ENCODE results near the gene ANO1.

Gene ANO1

GRCh38 chr11:70054004-70054403 lies 24.1 kb upstream of the ANO1 start:
- no peak for DNase-seq

DNA sequence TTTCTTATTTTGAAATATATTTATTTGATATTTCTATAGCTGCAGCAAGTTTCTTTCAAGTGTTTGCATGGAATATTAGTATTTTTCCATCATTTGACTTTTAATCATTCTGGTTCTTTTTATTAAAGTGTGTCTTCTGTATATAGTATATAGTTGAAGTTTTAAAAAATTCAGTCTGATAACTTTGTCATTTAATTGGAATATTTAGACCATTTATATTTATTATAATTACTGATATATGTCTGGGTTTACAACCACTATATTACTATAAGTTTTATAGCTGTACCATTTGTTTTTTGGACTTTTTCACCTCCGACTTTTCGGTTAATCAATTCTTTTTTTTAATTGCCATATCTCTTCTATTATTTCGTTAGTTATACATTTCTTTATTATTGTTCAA lies 22.7 kb upstream of the ANO1 start:
- DNase-seq: no peak

DNA sequence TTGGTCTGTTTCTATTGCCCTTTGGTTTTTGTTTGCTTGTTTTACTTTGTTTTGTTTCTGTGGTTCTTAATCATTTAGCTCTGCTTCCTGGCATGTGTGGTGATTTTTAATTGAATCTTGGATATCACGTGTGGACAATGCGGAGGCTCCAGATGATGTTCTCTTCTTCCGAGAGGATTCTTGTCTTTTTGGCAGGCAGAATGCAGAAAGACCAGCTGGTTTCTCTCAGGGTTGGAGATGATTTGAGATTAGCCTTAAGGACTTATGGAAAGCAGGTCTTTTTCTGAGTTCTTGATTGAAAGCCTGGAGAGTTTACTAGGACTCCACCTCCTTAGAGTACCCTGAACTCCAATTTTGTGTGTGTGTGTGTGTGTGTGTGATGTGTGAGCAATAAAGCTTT lies 21.0 kb upstream of the ANO1 start:
- DNase-seq: no peak

GRCh38 chr11:70059971-70060370 lies 18.1 kb upstream of the ANO1 start:
- DNase-seq: no peak

DNA sequence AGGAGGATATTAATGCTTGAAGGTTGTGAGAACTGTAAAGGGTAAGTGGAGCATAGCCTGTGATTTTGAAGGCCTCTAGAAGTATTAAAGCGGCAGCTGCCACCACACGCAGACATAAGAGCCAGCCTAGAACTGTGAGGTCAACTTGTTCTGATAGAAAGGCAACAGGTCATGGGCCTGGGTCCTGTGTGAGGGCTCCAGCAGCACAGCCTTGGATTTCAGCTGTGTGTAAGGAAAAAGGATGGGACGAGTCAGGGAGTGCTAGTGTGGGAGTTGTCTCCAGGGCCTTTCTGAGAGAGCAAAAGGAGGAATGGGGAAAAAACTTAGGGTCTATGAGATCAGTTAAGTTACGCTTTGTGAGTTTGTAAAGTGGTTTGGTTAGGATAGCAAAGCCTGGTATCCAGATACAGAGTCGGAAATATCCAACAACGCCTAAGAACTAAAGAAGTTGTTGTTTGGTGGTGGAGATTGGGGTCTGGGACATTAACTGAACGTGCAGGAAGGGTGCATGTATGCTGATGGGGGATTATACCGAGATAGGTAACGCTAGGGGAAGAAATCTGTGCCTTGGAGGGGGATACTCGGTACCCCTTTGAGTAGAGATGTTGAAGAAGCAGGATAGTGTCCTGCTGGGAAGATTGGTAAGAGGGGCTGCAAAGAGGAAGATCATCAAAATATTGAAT lies 17.4 kb upstream of the ANO1 start:
- DNase-seq: no peak

DNA sequence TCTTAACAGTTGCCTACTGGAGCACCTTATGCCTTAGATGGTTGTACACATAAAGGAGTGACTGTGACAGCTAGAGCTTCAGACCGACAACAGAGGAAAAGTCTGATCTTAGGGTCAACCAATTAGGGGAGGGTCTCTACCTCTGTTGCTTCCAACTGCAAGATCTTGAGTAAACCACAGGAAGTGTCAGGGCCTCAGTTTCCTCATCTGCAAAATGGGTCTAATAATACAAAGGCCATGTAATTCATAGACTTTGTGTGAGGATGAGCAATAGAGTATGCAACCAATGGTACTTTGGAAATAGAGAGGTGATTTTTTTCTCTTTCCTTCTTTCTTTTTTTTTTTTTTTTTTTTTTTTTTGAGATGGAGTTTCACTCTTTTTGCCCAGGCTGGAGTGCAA lies 16.4 kb upstream of the ANO1 start:
- DNase-seq: no peak

GRCh38 chr11:70063121-70063520 lies 15.0 kb upstream of the ANO1 start:
- DNase-seq: no peak

DNA sequence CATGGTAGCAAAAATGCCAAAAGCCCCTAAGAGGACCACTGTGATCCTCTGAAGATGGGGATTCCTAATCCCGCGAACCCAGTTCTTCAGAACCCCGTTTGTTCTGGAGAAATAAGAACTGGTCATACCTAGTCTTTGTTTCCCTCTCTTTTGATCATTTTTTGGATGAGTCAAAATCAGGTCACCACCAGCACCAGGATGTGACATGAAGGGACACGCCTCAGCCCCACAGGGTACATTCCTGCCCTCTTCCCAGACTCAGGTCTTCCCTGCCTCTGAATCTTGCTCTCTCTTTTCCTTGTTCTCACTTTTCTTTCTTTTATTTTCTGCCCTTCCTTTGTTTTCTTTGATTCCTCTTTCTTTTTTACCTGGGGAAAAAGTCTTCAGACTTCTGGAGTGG lies 14.6 kb upstream of the ANO1 start:
- no peak for DNase-seq

DNA sequence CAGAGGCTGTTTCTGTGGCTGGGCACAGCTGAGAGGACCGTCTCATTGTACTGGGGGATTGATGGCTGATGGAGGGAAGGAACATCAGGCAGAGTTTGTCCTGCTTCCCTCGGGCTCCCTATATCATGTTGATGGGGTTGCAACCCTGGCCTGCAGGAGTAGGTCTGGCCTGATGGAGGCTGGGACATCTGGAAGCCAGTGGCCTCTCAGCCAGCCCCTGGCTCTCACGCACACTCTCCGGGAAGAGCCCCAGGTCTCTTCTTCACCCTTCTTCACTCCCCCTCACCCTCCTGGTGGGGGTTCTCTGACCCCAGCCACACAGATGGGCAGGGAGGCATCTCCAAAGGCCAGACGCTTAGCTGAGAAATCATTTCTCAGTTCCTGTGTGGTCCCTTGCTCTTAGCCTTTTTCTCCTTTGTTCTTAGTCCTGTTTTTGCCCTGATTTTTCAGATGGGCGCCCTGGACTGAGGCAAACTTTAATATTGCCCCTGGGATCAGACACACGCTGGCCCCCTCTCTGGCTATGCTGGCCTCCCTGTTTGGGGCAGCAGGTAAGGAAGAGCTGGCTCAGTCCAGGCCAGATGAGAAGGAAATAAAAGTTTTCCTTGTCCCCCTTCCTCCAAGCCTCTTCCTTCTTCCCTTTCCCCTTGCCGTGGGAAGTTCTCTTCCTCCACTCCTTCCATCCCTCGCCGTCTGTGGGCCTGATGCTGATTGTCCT lies 13.9 kb upstream of the ANO1 start:
- DNase-seq: no peak

GRCh38 chr11:70064726-70065317 lies 13.3 kb upstream of the ANO1 start:
- no peak for DNase-seq

- no peak for DNase-seq
Observed at GRCh38 chr11:70065318-70066135, 12.6 kb upstream of the ANO1 start.

DNA sequence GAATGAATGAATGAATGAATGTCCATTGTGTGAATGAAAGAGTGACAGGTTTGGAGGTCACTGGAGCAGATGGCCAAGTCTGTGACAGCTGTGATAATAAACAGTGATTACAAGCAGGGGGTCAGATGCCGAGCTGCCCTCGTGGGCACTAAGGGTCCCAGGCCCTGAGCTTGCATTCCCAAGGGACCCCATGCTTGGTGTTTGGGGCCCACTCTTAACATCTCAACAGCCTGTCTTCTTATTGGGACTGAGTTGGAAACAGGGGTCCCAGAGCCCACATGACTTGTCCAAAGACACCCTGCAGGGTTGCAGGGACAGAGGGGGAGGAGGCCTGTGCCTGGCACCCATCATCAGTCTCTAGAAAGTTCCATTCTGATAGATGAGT lies 12.0 kb upstream of the ANO1 start:
- DNase-seq: no peak

GRCh38 chr11:70066628-70067027 lies 11.5 kb upstream of the ANO1 start:
- DNase-seq: no peak

- DNase-seq: no peak
Observed at GRCh38 chr11:70067036-70067435, 11.1 kb upstream of the ANO1 start.

GRCh38 chr11:70067591-70068341 lies 10.4 kb upstream of the ANO1 start:
- DNase-seq: no peak

- no peak for DNase-seq
Observed at GRCh38 chr11:70068345-70068744, 9.8 kb upstream of the ANO1 start.

GRCh38 chr11:70068950-70069349 lies 9.2 kb upstream of the ANO1 start:
- DNase-seq: no peak

DNA sequence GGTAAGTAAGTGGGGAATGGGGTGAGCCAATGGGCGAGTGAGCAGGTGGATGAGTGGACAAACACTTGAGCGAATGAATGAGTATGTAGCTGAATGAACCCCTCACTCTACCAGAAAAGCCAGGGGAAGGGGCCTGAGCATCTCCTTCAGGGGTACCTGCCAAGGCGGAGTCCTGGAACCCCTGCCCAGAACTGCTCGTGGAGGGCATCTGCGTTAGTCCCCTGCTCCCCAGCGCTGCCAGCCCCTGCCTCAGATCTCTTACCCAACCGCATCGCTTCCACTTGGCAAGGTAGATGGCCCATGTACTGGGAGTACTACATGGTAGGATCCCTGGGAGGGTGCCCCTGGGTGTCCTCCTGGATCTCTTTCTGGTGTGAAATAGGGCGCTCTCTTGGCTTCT lies 7.4 kb upstream of the ANO1 start:
- no peak for DNase-seq

- DNase-seq: no peak
Observed at GRCh38 chr11:70071996-70072395, 6.1 kb upstream of the ANO1 start.

DNA sequence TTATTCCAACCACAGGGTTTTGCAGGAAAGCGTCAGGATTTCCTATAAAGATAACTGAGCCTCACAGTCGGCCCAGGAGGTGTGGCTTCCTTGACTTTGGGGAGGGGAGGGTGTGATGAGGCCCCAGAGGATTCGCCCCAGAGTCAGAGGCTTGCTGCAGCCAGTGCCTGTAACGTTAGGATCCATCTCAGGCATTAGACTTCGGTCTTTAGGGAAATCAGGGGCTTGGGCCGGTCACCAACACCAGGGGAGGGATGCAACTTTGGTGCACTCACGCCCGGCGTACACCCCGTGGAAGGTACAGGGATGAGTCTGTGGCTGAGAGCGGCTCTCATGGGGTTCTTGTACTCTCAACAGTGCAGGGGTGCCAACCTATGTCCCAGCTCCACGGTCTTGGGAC lies 5.7 kb upstream of the ANO1 start:
- no peak for DNase-seq

DNA sequence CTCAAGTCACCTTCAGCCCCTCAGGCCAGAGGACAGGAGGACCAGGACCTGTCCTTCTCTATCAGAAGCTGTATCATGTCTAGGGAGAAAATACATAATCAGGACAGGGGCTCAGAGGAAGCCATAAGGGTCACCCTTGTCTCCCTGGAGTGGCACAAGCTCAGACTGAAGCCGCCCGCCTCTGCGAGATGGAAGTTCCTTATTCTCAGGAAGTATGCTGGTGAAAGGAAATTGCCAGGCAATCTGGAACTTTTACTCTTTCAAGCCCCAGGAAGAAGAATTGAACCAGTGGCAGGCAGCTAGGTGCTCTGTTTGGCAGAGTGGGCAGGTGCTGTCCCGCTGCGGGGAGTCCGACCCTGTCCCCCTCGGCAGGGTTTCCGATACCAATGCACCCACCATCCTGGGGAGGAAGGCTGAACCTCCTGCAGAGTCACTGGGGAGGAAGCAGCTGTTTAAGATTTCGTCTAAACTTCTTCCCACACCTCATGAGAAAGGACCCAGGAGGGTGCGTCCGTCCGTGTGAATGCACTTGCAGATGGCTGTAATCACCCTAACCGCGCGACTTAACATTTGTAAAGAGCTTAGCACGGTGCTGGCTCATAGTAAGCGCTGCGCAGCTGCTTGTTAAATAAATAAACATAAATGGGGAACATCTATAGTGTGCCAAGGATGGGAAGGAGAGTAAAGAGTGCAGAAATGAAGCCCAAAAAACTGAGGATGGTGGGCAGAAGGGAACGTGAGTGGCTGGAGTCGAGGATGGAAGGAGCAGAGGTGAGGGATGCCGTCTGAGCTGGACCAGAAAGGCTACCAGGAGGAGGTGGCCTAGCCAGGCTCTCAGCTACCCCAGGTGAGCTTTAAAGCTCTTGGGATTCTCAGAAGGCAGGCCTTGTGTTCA lies 5.0 kb upstream of the ANO1 start:
- DNase-seq: no peak

- DNase-seq: no peak
Observed at GRCh38 chr11:70073871-70074371, 4.2 kb upstream of the ANO1 start.

All from CD4-positive, alpha-beta T cell treated with Interleukin-1 beta for 1 hour (primary cell).